Mucosa of rectum (tissue), 2 donors: ENCODE data around the gene SLC9A7.

ENCODE experiments used
- H3K27ac ChIP-seq, 2 donors: one replicate each; pipeline ENCODE4 v1.7.0; 2013; ENCODE audit warnings: inconsistent platforms in 2 of 2, low read depth in 2 of 2, low read length in 2 of 2
- H3K27me3 ChIP-seq, 2 donors: one replicate each; pipeline ENCODE4 v1.7.0; 2013; ENCODE audit warnings: low read length in 2 of 2; ENCODE audit not compliant: control insufficient read depth in 2 of 2, insufficient read depth in 2 of 2
- H3K36me3 ChIP-seq, 2 donors: one replicate each; pipeline ENCODE4 v1.7.0; 2013; ENCODE audit warnings: low read length in 2 of 2; ENCODE audit not compliant: control insufficient read depth in 2 of 2, insufficient read depth in 2 of 2
- H3K4me1 ChIP-seq, 2 donors: one replicate each; pipeline ENCODE4 v1.7.0; 2013; ENCODE audit warnings: low read length in 2 of 2, mild to moderate bottlenecking in 1 of 2; ENCODE audit not compliant: control insufficient read depth in 2 of 2, insufficient read depth in 2 of 2
- H3K4me3 ChIP-seq, 2 donors: one replicate each; pipeline ENCODE4 v1.7.0; 2013; ENCODE audit warnings: low read length in 2 of 2
- H3K9ac ChIP-seq, 2 donors: one replicate each; pipeline ENCODE4 v1.7.0; 2013; ENCODE audit warnings: low read length in 2 of 2, low read depth in 1 of 2, mild to moderate bottlenecking in 1 of 2
- H3K9me3 ChIP-seq, 2 donors: one replicate each; pipeline ENCODE4 v1.7.0; 2013; ENCODE audit warnings: low read length in 2 of 2; ENCODE audit not compliant: control insufficient read depth in 2 of 2
- donor health status: healthy.
- donor health status: Normal muscosa, but diverticular disease.

The SLC9A7 gene

GRCh38 chrX:46635186-46635585 lies 123.7 kb downstream of the SLC9A7 start:
- H3K9me3 ChIP-seq: no peaks in the 10 kb centered on the region
- H3K27me3 ChIP-seq: peaks cover 0 to 6% of the 10 kb centered on the region in 2 donors
- no peak overlapping the region for H3K9ac ChIP-seq
- H3K4me1 ChIP-seq: no peaks in the 10 kb centered on the region
- H3K36me3 ChIP-seq: no peaks in the 10 kb centered on the region
- no peak overlapping the region for H3K27ac ChIP-seq
- no peak overlapping the region for H3K4me3 ChIP-seq

GRCh38 chrX:46634577-46634976 lies 124.3 kb downstream of the SLC9A7 start:
- Histone ChIP-seq H3K9ac (no peak overlapping the region), H3K27me3 (peaks cover 0 to 6% of the 10 kb centered on the region in 2 donors), H3K36me3 (no peaks in the 10 kb centered on the region), H3K4me3 (no peak overlapping the region), H3K4me1 (no peaks in the 10 kb centered on the region), H3K9me3 (no peaks in the 10 kb centered on the region), H3K27ac (no peak overlapping the region)

GRCh38 chrX:46630141-46630540 lies 128.8 kb downstream of the SLC9A7 start:
- no peak overlapping the region for H3K9ac ChIP-seq
- H3K27ac ChIP-seq: no peak overlapping the region
- H3K9me3 ChIP-seq: no peaks in the 10 kb centered on the region
- H3K4me1 ChIP-seq: no peaks in the 10 kb centered on the region
- H3K36me3 ChIP-seq: no peaks in the 10 kb centered on the region
- H3K4me3 ChIP-seq: no peak overlapping the region
- H3K27me3 ChIP-seq: no peaks in the 10 kb centered on the region

GRCh38 chrX:46628460-46629371 lies 130.2 kb downstream of the SLC9A7 start:
- no peak overlapping the region for H3K9ac ChIP-seq
- H3K4me3 ChIP-seq: no peak overlapping the region
- no peaks in the 10 kb centered on the region for H3K9me3 ChIP-seq
- peak overlapping the region; percentile 7 to 38 for H3K27ac ChIP-seq
- no peaks in the 10 kb centered on the region for H3K27me3 ChIP-seq
- no peaks in the 10 kb centered on the region for H3K36me3 ChIP-seq
- no peaks in the 10 kb centered on the region for H3K4me1 ChIP-seq

- H3K4me1 ChIP-seq: no peaks in the 10 kb centered on the region
- no peak overlapping the region for H3K4me3 ChIP-seq
- H3K27ac ChIP-seq: peak overlapping the region; percentile 4 to 27
- peaks cover 0 to 3% of the 10 kb centered on the region in 2 donors for H3K27me3 ChIP-seq
- no peaks in the 10 kb centered on the region for H3K9me3 ChIP-seq
- no peaks in the 10 kb centered on the region for H3K36me3 ChIP-seq
- H3K9ac ChIP-seq: no peak overlapping the region
These were observed 131.1 kb downstream of the SLC9A7 start for GRCh38 chrX:46627711-46628419.

GRCh38 chrX:46627062-46627461 lies 131.9 kb downstream of the SLC9A7 start:
- Histone ChIP-seq H3K4me3 (no peak overlapping the region), H3K36me3 (no peaks in the 10 kb centered on the region), H3K27me3 (peaks cover 0 to 6% of the 10 kb centered on the region in 2 donors), H3K9me3 (no peaks in the 10 kb centered on the region), H3K4me1 (no peaks in the 10 kb centered on the region), H3K27ac (no peak overlapping the region), H3K9ac (no peak overlapping the region)

- H3K9me3 ChIP-seq: no peaks in the 10 kb centered on the region
- H3K4me1 ChIP-seq: no peaks in the 10 kb centered on the region
- no peak overlapping the region for H3K4me3 ChIP-seq
- H3K27ac ChIP-seq: no peak overlapping the region
- H3K9ac ChIP-seq: no peak overlapping the region
- peaks cover 0 to 6% of the 10 kb centered on the region in 2 donors for H3K27me3 ChIP-seq
- H3K36me3 ChIP-seq: no peaks in the 10 kb centered on the region
These were observed 132.4 kb downstream of the SLC9A7 start for GRCh38 chrX:46626566-46626965.

GRCh38 chrX:46624090-46624786 lies 134.7 kb downstream of the SLC9A7 start:
- no peak overlapping the region for H3K27ac ChIP-seq
- no peaks in the 10 kb centered on the region for H3K9me3 ChIP-seq
- H3K36me3 ChIP-seq: no peaks in the 10 kb centered on the region
- no peak overlapping the region for H3K9ac ChIP-seq
- H3K4me3 ChIP-seq: no peak overlapping the region
- H3K27me3 ChIP-seq: peaks cover 0 to 6% of the 10 kb centered on the region in 2 donors
- no peaks in the 10 kb centered on the region for H3K4me1 ChIP-seq

- no peaks in the 10 kb centered on the region for H3K4me1 ChIP-seq
- no peak overlapping the region for H3K27ac ChIP-seq
- no peak overlapping the region for H3K4me3 ChIP-seq
- H3K9me3 ChIP-seq: peaks cover 0 to 3% of the 10 kb centered on the region in 2 donors
- no peaks in the 10 kb centered on the region for H3K36me3 ChIP-seq
- H3K27me3 ChIP-seq: peaks cover 0 to 6% of the 10 kb centered on the region in 2 donors
- no peak overlapping the region for H3K9ac ChIP-seq
These were observed 137.3 kb downstream of the SLC9A7 start for GRCh38 chrX:46621572-46621971.

GRCh38 chrX:46620505-46620904 lies 138.4 kb downstream of the SLC9A7 start:
- H3K4me3 ChIP-seq: no peak overlapping the region
- H3K9ac ChIP-seq: no peak overlapping the region
- H3K27me3 ChIP-seq: peaks cover 0 to 6% of the 10 kb centered on the region in 2 donors
- peaks cover 0 to 3% of the 10 kb centered on the region in 2 donors for H3K9me3 ChIP-seq
- no peaks in the 10 kb centered on the region for H3K4me1 ChIP-seq
- H3K27ac ChIP-seq: no peak overlapping the region
- H3K36me3 ChIP-seq: no peaks in the 10 kb centered on the region
